Endothelial cell of umbilical vein (primary cell): ENCODE measurements around the gene CTPS1. TPM values are rescaled to one million over a fixed set of nuclear protein-coding genes. Genes with fewer than 3 reads are reported as not detected.
A peak's percentile ranks its signal among the peaks of the same experiment; 100 is the strongest.

Source experiments
- BruUV-seq: library from RNA; stranded (reverse); fragments of 400-500 nt; replicated peaks from 2 replicates; lab custom pipeline; 2021; lab: Mats Ljungman, UMichigan
- CTCF ChIA-PET: fragments of 300-600, 350-600 bp; sonication (Branson Sonifier 250); formaldehyde crosslinking; loops from one replicate; lab custom pipeline; 2021; ENCODE audit warnings: antibody characterized with exemption, inconsistent platforms; lab: Charles Lee
- POLR2A ChIA-PET: fragments of 300-600, 350-600 bp; sonication (Branson Sonifier 250); formaldehyde crosslinking; loops from one replicate; lab custom pipeline; 2021; ENCODE audit warnings: antibody characterized with exemption, inconsistent platforms; lab: Charles Lee
- DNase-seq: peaks from one replicate; pipeline ENCODE4 v3.0.0-alpha.2; 2011; ENCODE audit warnings: low read depth, low spot score
- FAIRE-seq: peaks from 2 replicates; lab custom pipeline; 2011; peaks lifted over from hg19 to GRCh38; lab: Jason Lieb, UNC
- H2AFZ ChIP-seq: 2 replicates; pipeline ENCODE4 v1.6.0; 2012; ENCODE audit warnings: low read depth, low read length, control low read depth, inconsistent platforms
- H3K27ac ChIP-seq: 2 replicates; pipeline ENCODE4 v1.5.1; 2011; ENCODE audit warnings: low read depth, mild to moderate bottlenecking, control low read depth, low read length, moderate library complexity; ENCODE audit not compliant: insufficient read depth
- H3K27me3 ChIP-seq, 2 experiments: 2 replicates each; pipeline versions ENCODE4 v1.6.0 to v1.6.1; 2011; ENCODE audit warnings: low read length in 2 of 2, mixed read lengths in 1 of 2; ENCODE audit not compliant: control insufficient read depth in 2 of 2, insufficient read depth in 2 of 2
- H3K36me3 ChIP-seq, 2 experiments: 2 replicates in 1 of 2; 3 replicates in 1 of 2; pipeline ENCODE4 v1.5.1; 2011; ENCODE audit warnings: low read length in 2 of 2, mild to moderate bottlenecking in 1 of 2, moderate library complexity in 1 of 2; ENCODE audit not compliant: control insufficient read depth in 2 of 2, insufficient read depth in 2 of 2; ENCODE audit errors: extremely low read depth in 1 of 2
- H3K4me1 ChIP-seq: 3 replicates; pipeline ENCODE4 v1.5.1; 2011; ENCODE audit warnings: mild to moderate bottlenecking, low read length; ENCODE audit not compliant: control insufficient read depth, insufficient read depth; ENCODE audit errors: extremely low read depth
- H3K4me2 ChIP-seq: 2 replicates; pipeline ENCODE4 v1.6.1; 2011; ENCODE audit warnings: low read length, control low read depth, mixed read lengths; ENCODE audit not compliant: insufficient read depth
- H3K4me3 ChIP-seq, 3 experiments: fragments of 200-600 bp in 1 of 3; sonication (generic), shearing (Covaris generic) in 1 of 3; replicated peaks in 1 of 3; 2 replicates each; pipeline ENCODE4 v1.5.1; 2011 to 2016; ENCODE audit warnings: control low read depth in 3 of 3, low read length in 3 of 3, mild to moderate bottlenecking in 2 of 3, inconsistent platforms in 1 of 3, low read depth in 1 of 3, moderate library complexity in 1 of 3; ENCODE audit not compliant: insufficient read depth in 1 of 3
- H3K79me2 ChIP-seq: 2 replicates; pipeline ENCODE4 v1.6.0; 2012; ENCODE audit warnings: low read length, inconsistent platforms; ENCODE audit not compliant: control insufficient read depth, insufficient read depth
- H3K9ac ChIP-seq: replicated peaks from 2 replicates; pipeline ENCODE3; 2011; ENCODE audit warnings: low read length, control low read depth; ENCODE audit not compliant: insufficient read depth; ENCODE audit errors: extremely low read depth
- H3K9me1 ChIP-seq: replicated peaks from 3 replicates; pipeline ENCODE4 v1.6.0; 2011; ENCODE audit warnings: mild to moderate bottlenecking, low read length; ENCODE audit not compliant: control insufficient read depth, insufficient read depth; ENCODE audit errors: extremely low read depth
- H3K9me3 ChIP-seq: replicated peaks from 2 replicates; pipeline ENCODE4 v1.5.1; 2012; ENCODE audit warnings: low read length, inconsistent platforms; ENCODE audit not compliant: control insufficient read depth, insufficient read depth
- H4K20me1 ChIP-seq: replicated peaks from 2 replicates; pipeline ENCODE3; 2011; ENCODE audit warnings: mild to moderate bottlenecking, low read length; ENCODE audit not compliant: control insufficient read depth, insufficient read depth; ENCODE audit errors: extremely low read depth
- CTCF ChIP-seq, 2 donors: IDR thresholded peaks; 1 replicate in 1 of 2; 2 replicates in 1 of 2; pipeline ENCODE4 v1.5.1; 2011; ENCODE audit warnings: low read length in 2 of 2, mild to moderate bottlenecking in 2 of 2, moderate library complexity in 2 of 2, control low read depth in 1 of 2, inconsistent platforms in 1 of 2, low read depth in 1 of 2; ENCODE audit not compliant: insufficient read depth in 1 of 2; ENCODE audit errors: extremely low read depth in 1 of 2
- EZH2 ChIP-seq: IDR thresholded peaks from 2 replicates; pipeline ENCODE4 v1.6.1; 2012; ENCODE audit warnings: borderline replicate concordance, low read depth, mild to moderate bottlenecking, moderate library complexity, low read length, inconsistent platforms; ENCODE audit not compliant: severe bottlenecking
- FOS ChIP-seq: IDR thresholded peaks from 2 replicates; pipeline ENCODE4 v1.6.1; 2011; ENCODE audit warnings: mild to moderate bottlenecking, low read length, moderate library complexity, borderline replicate concordance; ENCODE audit not compliant: insufficient read depth
- GATA2 ChIP-seq: IDR thresholded peaks from 2 replicates; pipeline ENCODE4 v1.7.0; 2011; ENCODE audit warnings: low read depth, mild to moderate bottlenecking, moderate library complexity, mixed read lengths, low read length; ENCODE audit not compliant: insufficient read length, insufficient read depth
- JUN ChIP-seq: IDR thresholded peaks from 2 replicates; pipeline ENCODE4 v1.6.1; 2011; ENCODE audit warnings: borderline replicate concordance, low read depth; ENCODE audit not compliant: insufficient read length, insufficient read depth
- MAX ChIP-seq: IDR thresholded peaks from 2 replicates; pipeline ENCODE4 v1.6.1; 2011; ENCODE audit not compliant: insufficient read depth, insufficient read length
- MYC ChIP-seq: IDR thresholded peaks from one replicate; pipeline ENCODE4 v1.6.1; 2011; ENCODE audit warnings: mild to moderate bottlenecking, low read depth, low read length
- POLR2A ChIP-seq: IDR thresholded peaks from 2 replicates; pipeline ENCODE4 v1.6.1; 2012; ENCODE audit warnings: low read depth, mild to moderate bottlenecking, control low read depth, low read length
- POLR2AphosphoS5 ChIP-seq: IDR thresholded peaks from 2 replicates; pipeline ENCODE4 v1.6.1; 2012; ENCODE audit warnings: low read depth, mild to moderate bottlenecking, control low read depth, low read length, moderate library complexity; ENCODE audit not compliant: insufficient read depth
- dilution Hi-C: fragments of 300-500 bp; cut with MboI; formaldehyde crosslinking; loops from one replicate; pipeline ENCODE4 v1.15.0; 2019; ENCODE audit warnings: low sequenced_read_pairs; ENCODE audit not compliant: extremely low pct_ligation_motif_present
- intact Hi-C: fragments of 100-400 bp; cut with micrococcal nuclease; formaldehyde crosslinking; loops from one replicate; pipeline ENCODE4 v1.10.0; 2022
- polyA plus RNA-seq, 4 experiments: library from polyadenylated mRNA; depleted of rRNA in 3 of 4; stranded (reverse) in 3 of 4; unstranded in 1 of 4; fragments of >200 nt; gene quantifications; 2 replicates each; pipeline versions ENCODE4 v1.2.1 to v1.2.3, GENCODE V29; 2011 to 2012; ENCODE audit warnings: missing spikeins in 1 of 4
- total RNA-seq: library from RNA; stranded (reverse); gene quantifications from 2 replicates; pipeline ENCODE4 v1.2.3, GENCODE V29; 2021

CTPS1 gene
- total and polyA plus RNA-seq, 2 donors (not counting 3 experiments of a cell fraction or from before 2014, with no cell fraction given), result 24.9 to 65.8 TPM

- dilution Hi-C loops, result no loop called here
- intact Hi-C loops, result no loop called here
- POLR2A ChIA-PET, result interaction anchor here (1.1 kb wide), 1 partner anchor 66 kb away, joined by 3 read pairs; no protein-coding TSS in a partner anchor
- Histone ChIP-seq H3K9me3 (no peaks in the 10 kb centered on the region), H4K20me1 (no peaks in the 10 kb centered on the region), H3K79me2 (no peaks in the 10 kb centered on the region), H3K27ac (no peak overlapping the region), H3K4me1 (peaks cover 10% of the 10 kb centered on the region), H3K27me3 (no peaks in the 10 kb centered on the region), H3K9ac (no peak overlapping the region), H3K4me3 (no peak overlapping the region), H3K36me3 (no peaks in the 10 kb centered on the region), H3K9me1 (no peaks in the 10 kb centered on the region), H3K4me2 (no peak overlapping the region), H2AFZ (no peak overlapping the region)
- DNase-seq, result peak; percentile 68
- no peak for FAIRE-seq
- TF ChIP-seq FOS, result no peak
- TF ChIP-seq POLR2A, result no peak
- no TSS peak for BruUV-seq
- CTCF ChIA-PET, result interaction anchor here (1.1 to 19.5 kb wide), 2 partner anchors 8 to 87 kb away, joined by 3 to 898 read pairs; partner anchors contain the start of gene CITED4
Measured at GRCh38 chr1:40944326-40944725, 35.2 kb upstream of the CTPS1 start.

GRCh38 chr1:40944841-40945430 lies 34.6 kb upstream of the CTPS1 start:
- BruUV-seq, result no TSS peak
- no peak for TF ChIP-seq MYC
- TF ChIP-seq CTCF (IDR thresholded peaks at IDR 0.05; ENCODE audit: extremely low read depth in 1 of 2, insufficient read depth in 1 of 2, low read depth in 1 of 2, low read length in 2 of 2), result no peak
- TF ChIP-seq JUN, result no peak
- no peak for TF ChIP-seq POLR2A
- TF ChIP-seq MAX, result no peak
- TF ChIP-seq EZH2, result no peak
- no peak for TF ChIP-seq POLR2AphosphoS5
- TF ChIP-seq GATA2, result no peak
- TF ChIP-seq FOS, result no peak
- Histone ChIP-seq H2AFZ (no peak overlapping the region), H3K9me1 (no peaks in the 10 kb centered on the region), H3K4me3 (no peak overlapping the region), H3K9ac (no peak overlapping the region), H3K36me3 (no peaks in the 10 kb centered on the region), H3K4me2 (no peak overlapping the region), H3K27ac (no peak overlapping the region), H3K27me3 (no peaks in the 10 kb centered on the region), H3K4me1 (peaks cover 10% of the 10 kb centered on the region), H3K9me3 (no peaks in the 10 kb centered on the region), H4K20me1 (no peaks in the 10 kb centered on the region), H3K79me2 (no peaks in the 10 kb centered on the region)
- FAIRE-seq (no peak), DNase-seq (no peak)
- ChIA-PET POLR2A (interaction anchor here (1.1 kb wide), 1 partner anchor 67 kb away, joined by 3 read pairs; no protein-coding TSS in a partner anchor), CTCF (interaction anchor here (19.5 kb wide), 1 partner anchor 87 kb away, joined by 898 read pairs; the partner anchor contains the start of gene CITED4)
- dilution Hi-C loops (no loop called here), intact Hi-C loops (loop anchor here (5.0 kb wide), 1 partner anchor 413 kb away; the partner anchor contains the start of gene ZNF684)
